PC-3 (cell line): ENCODE measurements around the gene RETREG1. TPM values are rescaled to one million over a fixed set of nuclear protein-coding genes. Genes with fewer than 3 reads are reported as not detected.

Experiments
- ATAC-seq: fragments of 200-7000 bp; cut with Tn5 transposase; 2 replicates; pipeline ENCODE4 v1.9.1; 2020; ENCODE audit warnings: mild to moderate bottlenecking, moderate library complexity
- BruUV-seq: library from RNA; stranded (reverse); fragments of 400-500 nt; replicated peaks from 2 replicates; lab custom pipeline; 2021; lab: Mats Ljungman, UMichigan
- CTCF ChIA-PET: fragments of 300-600 bp; sonication (Branson Sonifier 250); formaldehyde crosslinking; loops from one replicate; lab custom pipeline; 2022; ENCODE audit warnings: antibody characterized with exemption; lab: Charles Lee
- POLR2A ChIA-PET: fragments of 300-600 bp; sonication (Branson Sonifier 250); formaldehyde crosslinking; loops from one replicate; lab custom pipeline; 2022; ENCODE audit warnings: antibody characterized with exemption; ENCODE audit not compliant: unreplicated experiment; lab: Charles Lee
- DNase-seq: peaks from one replicate; pipeline ENCODE4 v3.0.0-alpha.2; 2015
- H2AFZ ChIP-seq: fragments of 300-600 bp; sonication (generic); 2 replicates; pipeline ENCODE4 v1.6.0; 2016; ENCODE audit warnings: antibody characterized with exemption, low read length
- H3F3A ChIP-seq: fragments of 300-600 bp; sonication (generic); one replicate; pipeline ENCODE4 v1.6.0; 2017; ENCODE audit warnings: antibody characterized with exemption, low read length, control low read depth, mild to moderate bottlenecking; ENCODE audit not compliant: unreplicated experiment
- H3K27ac ChIP-seq: fragments of 300-600 bp; sonication (generic); 2 replicates; pipeline ENCODE4 v1.5.1; 2016; ENCODE audit warnings: mild to moderate bottlenecking, low read length
- H3K27me3 ChIP-seq: fragments of 300-600 bp; sonication (generic); 2 replicates; pipeline ENCODE4 v1.6.1; 2016; ENCODE audit warnings: low read length, mixed read lengths
- H3K36me3 ChIP-seq: fragments of 300-600 bp; sonication (generic); 2 replicates; pipeline ENCODE4 v1.6.1; 2016; ENCODE audit warnings: low read depth, mixed run types, low read length, mixed read lengths
- H3K4me1 ChIP-seq: fragments of 300-600 bp; sonication (generic); 2 replicates; pipeline ENCODE4 v1.5.1; 2016; ENCODE audit warnings: low read length; ENCODE audit not compliant: insufficient read depth
- H3K4me2 ChIP-seq: fragments of 300-600 bp; sonication (generic); 2 replicates; pipeline ENCODE4 v1.6.0; 2016; ENCODE audit warnings: low read length
- H3K4me3 ChIP-seq: fragments of 300-600 bp; sonication (generic); 2 replicates; pipeline ENCODE4 v1.5.1; 2016; ENCODE audit warnings: mild to moderate bottlenecking, low read length, mixed read lengths
- H3K79me2 ChIP-seq: fragments of 300-600 bp; sonication (generic); 2 replicates; pipeline ENCODE4 v1.6.1; 2017; ENCODE audit warnings: low read length, mixed read lengths
- H3K9ac ChIP-seq: fragments of 300-600 bp; sonication (generic); 2 replicates; pipeline ENCODE4 v1.6.0; 2016; ENCODE audit warnings: mild to moderate bottlenecking, low read length
- H3K9me2 ChIP-seq: fragments of 300-600 bp; sonication (generic); replicated peaks from 2 replicates; pipeline ENCODE4 v1.6.1; 2016; ENCODE audit warnings: mixed run types, low read length, mixed read lengths
- H3K9me3 ChIP-seq: fragments of 300-600 bp; sonication (generic); 2 replicates; pipeline ENCODE4 v1.6.1; 2016; ENCODE audit warnings: low read length, mixed read lengths
- H4K20me1 ChIP-seq: fragments of 300-600 bp; sonication (generic); 2 replicates; pipeline ENCODE4 v1.6.1; 2016; ENCODE audit warnings: low read length, mixed read lengths
- EZH2 ChIP-seq: fragments of 300-600 bp; sonication (generic); IDR thresholded peaks from one replicate; pipeline ENCODE4 v1.6.1; 2017; ENCODE audit warnings: antibody characterized with exemption, mild to moderate bottlenecking, low read length; ENCODE audit not compliant: unreplicated experiment
- EZH2phosphoT487 ChIP-seq: fragments of 300-600 bp; sonication (generic); IDR thresholded peaks from 2 replicates; pipeline ENCODE4 v1.6.1; 2018; ENCODE audit warnings: mild to moderate bottlenecking, antibody characterized with exemption, low read length, borderline replicate concordance
- intact Hi-C: fragments of 100-400 bp; cut with micrococcal nuclease; formaldehyde crosslinking; loops from 2 replicates; pipeline ENCODE4 v1.9.0; 2023
- total RNA-seq: library from RNA; depleted of rRNA; stranded (reverse); fragments of >200 nt; gene quantifications from 2 replicates; pipeline ENCODE4 v1.2.3, GENCODE V29; 2014
- TF ChIP-seq, protein P1 (sequence below): fragments of 300-600 bp; sonication (generic); conservative IDR thresholded peaks from 2 replicates; pipeline ENCODE4 v1.5.1; 2017; ENCODE audit warnings: antibody characterized with exemption, low read depth, mild to moderate bottlenecking, low read length

RETREG1 gene
- total RNA-seq, 1 experiment from 2014 or later, result 1.7 TPM

DNA sequence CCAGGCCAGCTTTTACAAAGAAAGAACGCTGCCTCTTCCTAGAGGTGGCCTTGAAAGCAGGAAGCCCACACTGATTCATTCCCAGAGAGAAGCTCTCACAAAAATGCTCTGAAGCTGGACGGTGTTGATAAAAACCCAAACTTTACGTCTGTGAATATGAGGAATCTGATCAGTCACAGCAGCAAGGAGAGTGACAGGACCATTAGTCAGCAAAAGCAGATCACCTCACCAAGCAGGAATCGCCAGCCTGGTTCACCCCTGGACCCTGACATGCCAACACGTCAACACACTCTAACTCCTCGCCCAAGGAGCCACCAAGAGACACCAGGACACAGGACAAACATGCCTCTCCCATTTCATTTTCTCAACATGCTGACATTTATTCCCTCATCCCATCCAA is 80.6 kb downstream of the RETREG1 start:
- TF ChIP-seq, protein P1, sequence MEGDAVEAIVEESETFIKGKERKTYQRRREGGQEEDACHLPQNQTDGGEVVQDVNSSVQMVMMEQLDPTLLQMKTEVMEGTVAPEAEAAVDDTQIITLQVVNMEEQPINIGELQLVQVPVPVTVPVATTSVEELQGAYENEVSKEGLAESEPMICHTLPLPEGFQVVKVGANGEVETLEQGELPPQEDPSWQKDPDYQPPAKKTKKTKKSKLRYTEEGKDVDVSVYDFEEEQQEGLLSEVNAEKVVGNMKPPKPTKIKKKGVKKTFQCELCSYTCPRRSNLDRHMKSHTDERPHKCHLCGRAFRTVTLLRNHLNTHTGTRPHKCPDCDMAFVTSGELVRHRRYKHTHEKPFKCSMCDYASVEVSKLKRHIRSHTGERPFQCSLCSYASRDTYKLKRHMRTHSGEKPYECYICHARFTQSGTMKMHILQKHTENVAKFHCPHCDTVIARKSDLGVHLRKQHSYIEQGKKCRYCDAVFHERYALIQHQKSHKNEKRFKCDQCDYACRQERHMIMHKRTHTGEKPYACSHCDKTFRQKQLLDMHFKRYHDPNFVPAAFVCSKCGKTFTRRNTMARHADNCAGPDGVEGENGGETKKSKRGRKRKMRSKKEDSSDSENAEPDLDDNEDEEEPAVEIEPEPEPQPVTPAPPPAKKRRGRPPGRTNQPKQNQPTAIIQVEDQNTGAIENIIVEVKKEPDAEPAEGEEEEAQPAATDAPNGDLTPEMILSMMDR, result no peak
- no peaks in the 10 kb centered on the region for H3K36me3 ChIP-seq
- ChIA-PET CTCF (no interaction called here), POLR2A (no interaction called here)
- peak overlapping the region; percentile 76 for H3K27ac ChIP-seq
- no peaks in the 10 kb centered on the region for H3K9me2 ChIP-seq
- no peaks in the 10 kb centered on the region for H3F3A ChIP-seq
- H3K4me3 ChIP-seq, result peak overlapping the region; percentile 18; the same call in 1 of the 2 replicates
- H3K9me3 ChIP-seq, result no peaks in the 10 kb centered on the region
- ATAC-seq (peak; percentile 83), DNase-seq (peak; percentile 98)
- H3K4me1 ChIP-seq, result peaks cover 35% of the 10 kb centered on the region
- peak overlapping the region; percentile 15; the same call in 1 of the 2 replicates for H3K9ac ChIP-seq
- no peaks in the 10 kb centered on the region for H4K20me1 ChIP-seq
- H3K4me2 ChIP-seq, result peak overlapping the region; percentile 71
- intact Hi-C loops, result no loop called here
- peak overlapping the region; percentile 51 for H2AFZ ChIP-seq
- no TSS peak for BruUV-seq
- H3K27me3 ChIP-seq, result no peaks in the 10 kb centered on the region
- no peaks in the 10 kb centered on the region for H3K79me2 ChIP-seq

GRCh38 chr5:16534280-16534679 is 82.5 kb downstream of the RETREG1 start:
- Histone ChIP-seq H3K27ac (no peak overlapping the region), H3K4me3 (no peak overlapping the region), H4K20me1 (no peaks in the 10 kb centered on the region), H3K9me2 (no peaks in the 10 kb centered on the region), H3K4me2 (no peak overlapping the region), H3K9ac (no peak overlapping the region), H2AFZ (no peak overlapping the region), H3K36me3 (no peaks in the 10 kb centered on the region), H3K4me1 (peaks cover 30% of the 10 kb centered on the region), H3K27me3 (no peaks in the 10 kb centered on the region), H3K9me3 (no peaks in the 10 kb centered on the region), H3K79me2 (no peaks in the 10 kb centered on the region), H3F3A (no peaks in the 10 kb centered on the region)
- DNase-seq (no peak), ATAC-seq (no peak)
- TF ChIP-seq, protein P1, result no peak
- TF ChIP-seq EZH2phosphoT487 (no peak), EZH2 (no peak)
- ChIA-PET POLR2A (no interaction called here), CTCF (no interaction called here)
- BruUV-seq, result no TSS peak
- intact Hi-C loops, result no loop called here

GRCh38 chr5:16531063-16531648 is 85.6 kb downstream of the RETREG1 start:
- Histone ChIP-seq H4K20me1 (no peaks in the 10 kb centered on the region), H3F3A (no peaks in the 10 kb centered on the region), H3K79me2 (no peaks in the 10 kb centered on the region), H3K4me2 (no peak overlapping the region), H3K27me3 (no peaks in the 10 kb centered on the region), H3K4me3 (no peak overlapping the region), H3K9ac (no peak overlapping the region), H3K9me2 (no peaks in the 10 kb centered on the region), H3K27ac (no peak overlapping the region), H2AFZ (no peak overlapping the region), H3K4me1 (peaks cover 16% of the 10 kb centered on the region), H3K9me3 (no peaks in the 10 kb centered on the region), H3K36me3 (no peaks in the 10 kb centered on the region)
- DNase-seq (no peak), ATAC-seq (peak; percentile 31)
- POLR2A ChIA-PET, result no interaction called here
- BruUV-seq, result no TSS peak
- intact Hi-C loops, result no loop called here
- CTCF ChIA-PET, result no interaction called here
- TF ChIP-seq, protein P1, result no peak
- TF ChIP-seq EZH2phosphoT487 (no peak), EZH2 (no peak)
